SK-N-SH (cell line): ENCODE results near the gene BSN. TPM values are rescaled to one million over a fixed set of nuclear protein-coding genes. Genes with fewer than 3 reads are reported as not detected.

ENCODE experiments used
- CTCF ChIA-PET: fragments of 300-600, 350-600 bp; formaldehyde crosslinking; extraction: SDS; loops from one replicate; lab custom pipeline; 2021; lab: Yijun Ruan, JAX
- POLR2A ChIA-PET: fragments of 350-600 bp; sonication (Branson Sonifier 250); formaldehyde crosslinking; extraction: SDS; loops from one replicate; lab custom pipeline; 2020; ENCODE audit warnings: antibody characterized with exemption, inconsistent platforms; lab: Yijun Ruan, JAX
- DNase-seq: peaks from one replicate; pipeline ENCODE4 v3.0.0; 2012
- H2AFZ ChIP-seq: fragments of 200-600 bp; sonication (generic); 2 replicates; pipeline ENCODE4 v1.8.1; 2016; ENCODE audit warnings: antibody characterized with exemption, mild to moderate bottlenecking, low read depth
- H3F3A ChIP-seq: fragments of 200-600 bp; sonication (generic); replicated peaks from 2 replicates; pipeline ENCODE3; 2016; ENCODE audit warnings: antibody characterized with exemption, mild to moderate bottlenecking; ENCODE audit not compliant: insufficient read depth
- H3K27ac ChIP-seq, 2 experiments: fragments of 200-500 bp in 1 of 2; fragments of 200-600 bp in 1 of 2; sonication (Bioruptor generic) in 1 of 2; sonication (generic), shearing (Covaris generic) in 1 of 2; 2 replicates each; pipeline versions ENCODE4 v1.5.1 to v1.6.1; 2014 to 2016; ENCODE audit warnings: low read depth in 2 of 2, inconsistent platforms in 1 of 2, low read length in 1 of 2, mild to moderate bottlenecking in 1 of 2, mixed read lengths in 1 of 2
- H3K27me3 ChIP-seq: fragments of 200-600 bp; sonication (generic), shearing (Covaris generic); 2 replicates; pipeline ENCODE4 v1.6.1; 2016; ENCODE audit warnings: mixed run types; ENCODE audit not compliant: insufficient read depth
- H3K36me3 ChIP-seq, 2 experiments: fragments of 200-500 bp in 1 of 2; fragments of 200-600 bp in 1 of 2; sonication (Bioruptor generic) in 1 of 2; sonication (generic) in 1 of 2; replicated peaks in 1 of 2; 2 replicates each; pipeline versions ENCODE3 to v1.5.1; 2014 to 2016; ENCODE audit warnings: low read length in 1 of 2, mild to moderate bottlenecking in 1 of 2; ENCODE audit not compliant: insufficient read depth in 2 of 2, control insufficient read depth in 1 of 2
- H3K4me1 ChIP-seq, 2 experiments: fragments of 200-500 bp in 1 of 2; fragments of 200-600 bp in 1 of 2; sonication (Bioruptor generic) in 1 of 2; sonication (generic), shearing (Covaris generic) in 1 of 2; 2 replicates each; pipeline versions ENCODE4 v1.5.1 to v1.6.1; 2014 to 2016; ENCODE audit warnings: low read depth in 1 of 2, low read length in 1 of 2, mixed run types in 1 of 2; ENCODE audit not compliant: insufficient read depth in 2 of 2, control insufficient read depth in 1 of 2
- H3K4me2 ChIP-seq: fragments of 200-600 bp; sonication (generic), shearing (Covaris generic); 2 replicates; pipeline ENCODE4 v1.6.1; 2017; ENCODE audit warnings: mixed run types
- H3K4me3 ChIP-seq, 2 experiments: fragments of 200-500 bp in 1 of 2; fragments of 200-600 bp in 1 of 2; sonication (Bioruptor generic) in 1 of 2; sonication (generic), shearing (Covaris generic) in 1 of 2; 2 replicates each; pipeline versions ENCODE4 v1.5.1 to v1.8.1; 2014 to 2016; ENCODE audit warnings: low read depth in 2 of 2, inconsistent platforms in 1 of 2, low read length in 1 of 2, mild to moderate bottlenecking in 1 of 2, mixed read lengths in 1 of 2, moderate library complexity in 1 of 2
- H3K79me2 ChIP-seq: fragments of 200-600 bp; sonication (generic); 2 replicates; pipeline ENCODE4 v1.8.1; 2017; ENCODE audit warnings: mild to moderate bottlenecking; ENCODE audit not compliant: insufficient read depth
- H3K9ac ChIP-seq: fragments of 200-600 bp; sonication (generic); 2 replicates; pipeline ENCODE4 v1.6.1; 2017; ENCODE audit warnings: mixed run types
- H3K9me2 ChIP-seq: fragments of 200-600 bp; sonication (generic); 2 replicates; pipeline ENCODE4 v1.6.1; 2017; ENCODE audit warnings: mixed run types
- H3K9me3 ChIP-seq: fragments of 200-600 bp; sonication (generic); 2 replicates; pipeline ENCODE4 v1.6.1; 2017; ENCODE audit warnings: mixed run types, mild to moderate bottlenecking, moderate library complexity
- H4K20me1 ChIP-seq: fragments of 200-600 bp; sonication (generic); 2 replicates; pipeline ENCODE4 v1.6.1; 2017; ENCODE audit warnings: mild to moderate bottlenecking, mixed run types; ENCODE audit not compliant: insufficient read depth
- CHD2 ChIP-seq: fragments of 150-350 bp; IDR thresholded peaks from 2 replicates; pipeline ENCODE4 v1.6.1; 2018; ENCODE audit warnings: low read length; ENCODE audit not compliant: partially characterized antibody
- CTCF ChIP-seq: fragments of 200-600 bp; sonication (generic); IDR thresholded peaks from 2 replicates; pipeline ENCODE4 v1.6.1; 2017; ENCODE audit warnings: antibody characterized with exemption, mild to moderate bottlenecking, moderate library complexity
- ELF1 ChIP-seq: IDR thresholded peaks from 2 replicates; pipeline ENCODE4 v1.4.0; 2012
- EP300 ChIP-seq, 2 experiments: IDR thresholded peaks; 2 replicates each; pipeline versions ENCODE4 v1.4.0 to v1.6.1; 2012; ENCODE audit warnings: borderline replicate concordance in 1 of 2, low read depth in 1 of 2, low read length in 1 of 2
- EZH2phosphoT487 ChIP-seq: fragments of 200-600 bp; sonication (generic); IDR thresholded peaks from 2 replicates; pipeline ENCODE4 v1.6.1; 2017; ENCODE audit warnings: low read depth, mixed run types, mild to moderate bottlenecking, antibody characterized with exemption, moderate library complexity, borderline replicate concordance
- FOSL2 ChIP-seq: IDR thresholded peaks from 2 replicates; pipeline ENCODE4 v1.4.0; 2012; ENCODE audit warnings: low read depth, mild to moderate bottlenecking, moderate library complexity, borderline replicate concordance
- GATA2 ChIP-seq: sonication (generic); formaldehyde crosslinking; IDR thresholded peaks from 2 replicates; pipeline ENCODE4 v1.5.0; 2020; ENCODE audit warnings: mild to moderate bottlenecking, missing genetic modification reagents
- IRF3 ChIP-seq: fragments of 150-350 bp; IDR thresholded peaks from 2 replicates; pipeline ENCODE4 v1.6.1; 2016; ENCODE audit warnings: mild to moderate bottlenecking, low read depth, low read length
- JUND ChIP-seq: IDR thresholded peaks from 2 replicates; pipeline ENCODE4 v1.4.0; 2012
- POLR2AphosphoS5 ChIP-seq: IDR thresholded peaks from 2 replicates; pipeline ENCODE4 v1.6.1; 2012; ENCODE audit warnings: low read depth, low read length
- REST ChIP-seq: IDR thresholded peaks from 2 replicates; pipeline ENCODE4 v1.6.1; 2012; ENCODE audit warnings: mild to moderate bottlenecking, low read depth, low read length, moderate library complexity
- RFX5 ChIP-seq: IDR thresholded peaks from 2 replicates; pipeline ENCODE4 v1.6.1; 2012; ENCODE audit warnings: mild to moderate bottlenecking, improper control_type of control experiment, low read length
- RXRA ChIP-seq: IDR thresholded peaks from 2 replicates; pipeline ENCODE4 v1.4.0; 2012; ENCODE audit warnings: low read depth, mild to moderate bottlenecking, borderline replicate concordance
- SIN3A ChIP-seq: IDR thresholded peaks from 2 replicates; pipeline ENCODE4 v1.6.1; 2012; ENCODE audit warnings: low read depth, mild to moderate bottlenecking, low read length, moderate library complexity, borderline replicate concordance
- TEAD4 ChIP-seq: IDR thresholded peaks from 2 replicates; pipeline ENCODE4 v1.4.0; 2012; ENCODE audit warnings: mild to moderate bottlenecking, borderline replicate concordance; ENCODE audit not compliant: insufficient read depth
- USF2 ChIP-seq: fragments of 150-350 bp; IDR thresholded peaks from 2 replicates; pipeline ENCODE4 v1.6.1; 2017; ENCODE audit warnings: antibody characterized with exemption, low read length, low read depth, borderline replicate concordance
- YY1 ChIP-seq: IDR thresholded peaks from 2 replicates; pipeline ENCODE4 v1.4.0; 2012; ENCODE audit warnings: low read depth, mild to moderate bottlenecking
- ZBTB33 ChIP-seq: IDR thresholded peaks from 2 replicates; pipeline ENCODE4 v1.4.0; 2012; ENCODE audit warnings: low read depth, borderline replicate concordance
- WGBS: methylation state at CpG from one replicate; pipeline ENCODE4 v1.1.6; 2017; ENCODE audit warnings: low lambda C conversion rate; 5-methylcytosine and 5-hydroxymethylcytosine counted together
- polyA plus RNA-seq, 3 experiments: library from polyadenylated mRNA; depleted of rRNA; stranded (reverse); fragments of >200 nt; gene quantifications; 2 replicates each; pipeline ENCODE4 v1.2.3, GENCODE V29; 2012

The BSN gene
- polyA plus RNA-seq, 1 of the 3 experiments (the other 2 are of a cell fraction), result 0.07 TPM

GRCh38 chr3:49650177-49650576 lies 95.9 kb downstream of the BSN start (continued):
- TF ChIP-seq TEAD4 (no peak), JUND (no peak), RXRA (no peak)

- 78% methylated on average over 4 of the region's 8 CpGs for WGBS
- no peak overlapping the region for H2AFZ ChIP-seq
- no peak overlapping the region for H3K4me2 ChIP-seq
- no peaks in the 10 kb centered on the region for H3K36me3 ChIP-seq
- POLR2A ChIA-PET, result no interaction called here
- H3F3A ChIP-seq, result no peaks in the 10 kb centered on the region
- H3K4me1 ChIP-seq, result peaks cover 0 to 9% of the 10 kb centered on the region in 2 experiments; a peak in 1 of 4 replicates
- H3K4me3 ChIP-seq, result no peak overlapping the region
- H3K9ac ChIP-seq, result no peak overlapping the region
- H4K20me1 ChIP-seq, result no peaks in the 10 kb centered on the region
- no peaks in the 10 kb centered on the region for H3K9me2 ChIP-seq
- H3K27me3 ChIP-seq, result no peaks in the 10 kb centered on the region
- TF ChIP-seq SIN3A, result no peak
- no peak for TF ChIP-seq ELF1
- TF ChIP-seq RFX5, result no peak
- TF ChIP-seq RXRA, result no peak
- TF ChIP-seq CTCF, result no peak
- TF ChIP-seq GATA2 (CRISPR knock-in tag), result no peak
- TF ChIP-seq JUND, result no peak
- no peak for TF ChIP-seq REST
- TF ChIP-seq CHD2, result no peak
- no peak for TF ChIP-seq EP300 (IDR thresholded peaks at IDR 0.05; ENCODE audit: borderline replicate concordance in 1 of 2, low read depth in 1 of 2, low read length in 1 of 2)
- TF ChIP-seq ZBTB33, result no peak
- no peak for TF ChIP-seq EZH2phosphoT487
- TF ChIP-seq IRF3, result no peak
- TF ChIP-seq POLR2AphosphoS5, result no peak
- TF ChIP-seq YY1, result no peak
- TF ChIP-seq FOSL2, result no peak
- TF ChIP-seq USF2, result no peak
- CTCF ChIA-PET, result interaction anchor here (0.8 kb wide), 1 partner anchor 21 kb away, joined by 3 read pairs; no protein-coding TSS in a partner anchor
- no peaks in the 10 kb centered on the region for H3K79me2 ChIP-seq
- H3K27ac ChIP-seq, result no peak overlapping the region
- DNase-seq, result no peak
- no peaks in the 10 kb centered on the region for H3K9me3 ChIP-seq
Observed at GRCh38 chr3:49650637-49651036, 96.4 kb downstream of the BSN start.
